ENCODE results near the gene MOK. TPM values are rescaled to one million over a fixed set of nuclear protein-coding genes. Genes with fewer than 3 reads are reported as not detected.
"Not testable (repeated sequence)": the region's sequence is repeated elsewhere in the genome, so short reads cannot be mapped to it uniquely, and the experiment has no call there.

Gene MOK
- total RNA-seq (9.2 TPM), polyA plus RNA-seq (ENCODE audit: insufficient read depth in 1 of 8, insufficient read length in 8 of 8, low replicate concordance in 1 of 8) (10 to 100 TPM in 4 of 8 donors, 1 to 10 TPM in 4; 8.6 to 14.0 (median 10.6) TPM)
- long read RNA-seq, donor 1, result 0 reads
- long read RNA-seq, donor 2, result 0 reads
- long read RNA-seq, donor 3, partial matches to known transcripts, result 0 of 1 reads
- long read RNA-seq, donor 3, other reads (novel, unspliced or antisense), result 0 of 1 reads
- long read RNA-seq, donor 4, result 0 reads
- long read RNA-seq, donor 5, result 0 reads
- long read RNA-seq, donor 6, partial matches to known transcripts, result 0 of 1 reads
- long read RNA-seq, donor 6, other reads (novel, unspliced or antisense), result 0 of 1 reads
- long read RNA-seq, donor 7, result 0 reads
- long read RNA-seq, donor 8, result 0 reads
- long read RNA-seq, donor 9, partial matches to known transcripts, result 0 of 3 reads
- long read RNA-seq, donor 9, other reads (novel, unspliced or antisense), result 0 of 3 reads
- long read RNA-seq, donor 10, result 0 reads
- long read RNA-seq, donor 11, result 0 reads

- peak; percentile 99 for DNase-seq
- Histone ChIP-seq H3K9me3 (replicated peaks; ENCODE audit: control insufficient read depth, low read depth, low read length) (no peaks in the 10 kb centered on the region), H3K36me3 (ENCODE audit: control insufficient read depth, insufficient read depth, low read length) (no peaks in the 10 kb centered on the region), H3K4me1 (ENCODE audit: control insufficient read depth, insufficient read depth, low read length) (no peaks in the 10 kb centered on the region), H3K27me3 (ENCODE audit: control insufficient read depth, insufficient read depth, low read length) (no peaks in the 10 kb centered on the region), H3K4me3 (ENCODE audit: low read length) (peak within 1 kb of the TSS; percentile 80), H3K27ac (ENCODE audit: low read length) (peak within 1 kb of the TSS; percentile 86)
- under 1% methylated on average over 39 of the region's 53 CpGs for WGBS (ENCODE audit: insufficient coverage)
These were observed at the start of gene MOK for GRCh38 chr14:102304611-102305506. MOK (minus strand) TSS chr14:102305164; CDS start chr14:102304968, 196 bp downstream.

- no peaks in the 10 kb centered on the region for H3K4me1 ChIP-seq (ENCODE audit: control insufficient read depth, insufficient read depth, low read length)
- whole genome bisulfite sequencing (ENCODE audit: insufficient coverage), result 80% methylated on average over 5 of the region's 8 CpGs
- no peak for DNase-seq
- peaks cover 72% of the 10 kb centered on the region for H3K36me3 ChIP-seq (ENCODE audit: control insufficient read depth, insufficient read depth, low read length)
- H3K27ac ChIP-seq (ENCODE audit: low read length), result no peak overlapping the region
- no peaks in the 10 kb centered on the region for H3K27me3 ChIP-seq (ENCODE audit: control insufficient read depth, insufficient read depth, low read length)
- H3K4me3 ChIP-seq (ENCODE audit: low read length), result no peak overlapping the region
- H3K9me3 ChIP-seq (replicated peaks; ENCODE audit: control insufficient read depth, low read depth, low read length), result no peaks in the 10 kb centered on the region
These were observed 48.2 kb upstream of the MOK start for GRCh38 chr14:102353126-102353619.

- Histone ChIP-seq H3K4me1 (ENCODE audit: control insufficient read depth, insufficient read depth, low read length) (no peaks in the 10 kb centered on the region), H3K9me3 (replicated peaks; ENCODE audit: control insufficient read depth, low read depth, low read length) (no peaks in the 10 kb centered on the region), H3K27ac (ENCODE audit: low read length) (no peak overlapping the region), H3K27me3 (ENCODE audit: control insufficient read depth, insufficient read depth, low read length) (no peaks in the 10 kb centered on the region), H3K4me3 (ENCODE audit: low read length) (no peak overlapping the region), H3K36me3 (ENCODE audit: control insufficient read depth, insufficient read depth, low read length) (peaks cover 70% of the 10 kb centered on the region)
- 71% methylated on average over 1 of the region's 4 CpGs for WGBS (ENCODE audit: insufficient coverage)
- no peak for DNase-seq
These were observed 47.2 kb upstream of the MOK start for GRCh38 chr14:102352213-102352612.

- not testable (repeated sequence) for H3K27ac ChIP-seq (ENCODE audit: low read length); H3K4me1 ChIP-seq (ENCODE audit: control insufficient read depth, insufficient read depth, low read length); H3K4me3 ChIP-seq (ENCODE audit: low read length); H3K27me3 ChIP-seq (ENCODE audit: control insufficient read depth, insufficient read depth, low read length); H3K9me3 ChIP-seq (replicated peaks; ENCODE audit: control insufficient read depth, low read depth, low read length)
- peak; percentile 63 for DNase-seq
- WGBS (ENCODE audit: insufficient coverage), result no CpG with 5 or more reads among the region's 9 CpGs
- H3K36me3 ChIP-seq (ENCODE audit: control insufficient read depth, insufficient read depth, low read length), result peaks cover 71% of the 10 kb centered on the region
These were observed 46.6 kb upstream of the MOK start for GRCh38 chr14:102351593-102351992.

- Histone ChIP-seq H3K4me1 (ENCODE audit: control insufficient read depth, insufficient read depth, low read length) (no peaks in the 10 kb centered on the region), H3K36me3 (ENCODE audit: control insufficient read depth, insufficient read depth, low read length) (peaks cover 74% of the 10 kb centered on the region), H3K9me3 (replicated peaks; ENCODE audit: control insufficient read depth, low read depth, low read length) (no peaks in the 10 kb centered on the region), H3K27ac (ENCODE audit: low read length) (peak overlapping the region; percentile 83), H3K4me3 (ENCODE audit: low read length) (no peak overlapping the region), H3K27me3 (ENCODE audit: control insufficient read depth, insufficient read depth, low read length) (no peaks in the 10 kb centered on the region)
- 81% methylated on average over 6 of the region's 10 CpGs for WGBS (ENCODE audit: insufficient coverage)
- peak; percentile 32 for DNase-seq
These were observed 46.1 kb upstream of the MOK start for GRCh38 chr14:102351023-102351422.

- Histone ChIP-seq H3K36me3 (ENCODE audit: control insufficient read depth, insufficient read depth, low read length) (peaks cover 72% of the 10 kb centered on the region), H3K27me3 (ENCODE audit: control insufficient read depth, insufficient read depth, low read length) (no peaks in the 10 kb centered on the region), H3K4me3 (ENCODE audit: low read length) (no peak overlapping the region), H3K4me1 (ENCODE audit: control insufficient read depth, insufficient read depth, low read length) (no peaks in the 10 kb centered on the region), H3K9me3 (replicated peaks; ENCODE audit: control insufficient read depth, low read depth, low read length) (no peaks in the 10 kb centered on the region), H3K27ac (ENCODE audit: low read length) (no peak overlapping the region)
- WGBS (ENCODE audit: insufficient coverage), result 88% methylated on average over 14 of the region's 16 CpGs
- DNase-seq, result no peak
These were observed 43.4 kb upstream of the MOK start for GRCh38 chr14:102348376-102348775.

GRCh38 chr14:102346645-102347044 lies 41.7 kb upstream of the MOK start:
- H3K27ac ChIP-seq (ENCODE audit: low read length), result no peak overlapping the region
- peaks cover 72% of the 10 kb centered on the region for H3K36me3 ChIP-seq (ENCODE audit: control insufficient read depth, insufficient read depth, low read length)
- H3K4me3 ChIP-seq (ENCODE audit: low read length), result no peak overlapping the region
- no peaks in the 10 kb centered on the region for H3K9me3 ChIP-seq (replicated peaks; ENCODE audit: control insufficient read depth, low read depth, low read length)
- H3K4me1 ChIP-seq (ENCODE audit: control insufficient read depth, insufficient read depth, low read length), result no peaks in the 10 kb centered on the region
- no peak for DNase-seq
- WGBS (ENCODE audit: insufficient coverage), result 100% methylated on average over 2 of the region's 4 CpGs
- no peaks in the 10 kb centered on the region for H3K27me3 ChIP-seq (ENCODE audit: control insufficient read depth, insufficient read depth, low read length)

GRCh38 chr14:102345232-102345631 lies 40.3 kb upstream of the MOK start:
- H3K4me1 ChIP-seq (ENCODE audit: control insufficient read depth, insufficient read depth, low read length), result no peaks in the 10 kb centered on the region
- H3K36me3 ChIP-seq (ENCODE audit: control insufficient read depth, insufficient read depth, low read length), result peaks cover 76% of the 10 kb centered on the region
- WGBS (ENCODE audit: insufficient coverage), result 100% methylated on average over 1 of the region's 3 CpGs
- DNase-seq, result no peak
- no peak overlapping the region for H3K4me3 ChIP-seq (ENCODE audit: low read length)
- H3K27me3 ChIP-seq (ENCODE audit: control insufficient read depth, insufficient read depth, low read length), result no peaks in the 10 kb centered on the region
- no peaks in the 10 kb centered on the region for H3K9me3 ChIP-seq (replicated peaks; ENCODE audit: control insufficient read depth, low read depth, low read length)
- no peak overlapping the region for H3K27ac ChIP-seq (ENCODE audit: low read length)

GRCh38 chr14:102344485-102344884 lies 39.5 kb upstream of the MOK start:
- H3K4me1 ChIP-seq (ENCODE audit: control insufficient read depth, insufficient read depth, low read length), result no peaks in the 10 kb centered on the region
- no peak for DNase-seq

GRCh38 chr14:102344084-102344483 lies 39.1 kb upstream of the MOK start:
- no peak overlapping the region for H3K4me3 ChIP-seq (ENCODE audit: low read length)
- peaks cover 78% of the 10 kb centered on the region for H3K36me3 ChIP-seq (ENCODE audit: control insufficient read depth, insufficient read depth, low read length)
- no peaks in the 10 kb centered on the region for H3K9me3 ChIP-seq (replicated peaks; ENCODE audit: control insufficient read depth, low read depth, low read length)
- no peak for DNase-seq
- no peaks in the 10 kb centered on the region for H3K27me3 ChIP-seq (ENCODE audit: control insufficient read depth, insufficient read depth, low read length)
- no peaks in the 10 kb centered on the region for H3K4me1 ChIP-seq (ENCODE audit: control insufficient read depth, insufficient read depth, low read length)
- no peak overlapping the region for H3K27ac ChIP-seq (ENCODE audit: low read length)
- WGBS (ENCODE audit: insufficient coverage), result 93% methylated on average over 3 of the region's 7 CpGs

More at GRCh38 chr14:102344485-102344884, 39.5 kb upstream of the MOK start:
- Histone ChIP-seq H3K4me3 (ENCODE audit: low read length) (no peak overlapping the region), H3K27ac (ENCODE audit: low read length) (no peak overlapping the region), H3K27me3 (ENCODE audit: control insufficient read depth, insufficient read depth, low read length) (no peaks in the 10 kb centered on the region), H3K9me3 (replicated peaks; ENCODE audit: control insufficient read depth, low read depth, low read length) (no peaks in the 10 kb centered on the region), H3K36me3 (ENCODE audit: control insufficient read depth, insufficient read depth, low read length) (peaks cover 80% of the 10 kb centered on the region)
- 77% methylated on average over 4 of the region's 5 CpGs for WGBS (ENCODE audit: insufficient coverage)

Data from muscle of leg (tissue), 16 donors.